ENCODE data around the gene PIMREG.
"Not testable (repeated sequence)": the region's sequence is repeated elsewhere in the genome, so short reads cannot be mapped to it uniquely, and the experiment has no call there.

PIMREG gene

GRCh38 chr17:6476810-6477179, 32.5 kb downstream of the PIMREG start:
- Histone ChIP-seq H3K4me1 (ENCODE audit: control extremely low read depth in 1 of 4, control insufficient read depth in 4 of 4, insufficient read depth in 4 of 4, low read length in 3 of 4) (no peaks in the 10 kb centered on the region), H3K27ac (ENCODE audit: insufficient read depth in 1 of 2, low read depth in 1 of 2, low read length in 2 of 2, poor library complexity in 1 of 2, severe bottlenecking in 2 of 2) (no peak overlapping the region), H3K4me3 (ENCODE audit: control insufficient read depth in 1 of 7, extremely low read depth in 1 of 7, insufficient read depth in 4 of 7, low read depth in 2 of 7, low read length in 6 of 7) (no peak overlapping the region), H3K27me3 (replicated peaks in 2 of 5; ENCODE audit: control insufficient read depth in 4 of 5, insufficient read depth in 5 of 5, low read length in 4 of 5) (peaks cover 0 to 8% (median 3%) of the 10 kb centered on the region in 5 experiments), H3K9me3 (ENCODE audit: control extremely low read depth in 1 of 5, control insufficient read depth in 4 of 5, insufficient read depth in 2 of 5, low read depth in 1 of 5, low read length in 4 of 5) (no peaks in the 10 kb centered on the region), H3K36me3 (ENCODE audit: control insufficient read depth in 4 of 4, insufficient read depth in 4 of 4, low read length in 3 of 4) (no peaks in the 10 kb centered on the region)
- DNase-seq = no peak
- ChIA-PET CTCF (interaction anchor here (1.9 kb wide), 1 partner anchor 171 kb away, joined by 11 read pairs; no protein-coding TSS in a partner anchor), POLR2A (no interaction called here)
- 98% methylated on average over 10 of the region's 10 CpGs for WGBS (ENCODE audit: insufficient coverage)

GRCh38 chr17:6477831-6478383, 33.7 kb downstream of the PIMREG start:
- Histone ChIP-seq H3K27me3 (replicated peaks in 2 of 5; ENCODE audit: control insufficient read depth in 4 of 5, insufficient read depth in 5 of 5, low read length in 4 of 5) (peaks cover 0 to 8% (median 3%) of the 10 kb centered on the region in 5 experiments), H3K9me3 (ENCODE audit: control extremely low read depth in 1 of 5, control insufficient read depth in 4 of 5, insufficient read depth in 2 of 5, low read depth in 1 of 5, low read length in 4 of 5) (no peaks in the 10 kb centered on the region), H3K4me1 (ENCODE audit: control extremely low read depth in 1 of 4, control insufficient read depth in 4 of 4, insufficient read depth in 4 of 4, low read length in 3 of 4) (no peaks in the 10 kb centered on the region), H3K4me3 (ENCODE audit: control insufficient read depth in 1 of 7, extremely low read depth in 1 of 7, insufficient read depth in 4 of 7, low read depth in 2 of 7, low read length in 6 of 7) (no peak overlapping the region), H3K27ac (ENCODE audit: insufficient read depth in 1 of 2, low read depth in 1 of 2, low read length in 2 of 2, poor library complexity in 1 of 2, severe bottlenecking in 2 of 2) (no peak overlapping the region), H3K36me3 (ENCODE audit: control insufficient read depth in 4 of 4, insufficient read depth in 4 of 4, low read length in 3 of 4) (no peaks in the 10 kb centered on the region)
- CTCF ChIA-PET = no interaction called here
- POLR2A ChIA-PET = no interaction called here
- no peak for DNase-seq
- 95% methylated on average over 11 of the region's 14 CpGs for WGBS (ENCODE audit: insufficient coverage)

- POLR2A ChIA-PET = no interaction called here
- DNase-seq = no peak
- H3K9me3 ChIP-seq (ENCODE audit: control extremely low read depth in 1 of 5, control insufficient read depth in 4 of 5, insufficient read depth in 2 of 5, low read depth in 1 of 5, low read length in 4 of 5) = no peaks in the 10 kb centered on the region
- CTCF ChIA-PET = no interaction called here
- H3K27me3 ChIP-seq (replicated peaks in 2 of 5; ENCODE audit: control insufficient read depth in 4 of 5, insufficient read depth in 5 of 5, low read length in 4 of 5) = peaks cover 0 to 8% (median 3%) of the 10 kb centered on the region in 5 experiments
- WGBS (ENCODE audit: insufficient coverage) = 95% methylated on average over 11 of the region's 11 CpGs
- H3K4me1 ChIP-seq (ENCODE audit: control extremely low read depth in 1 of 4, control insufficient read depth in 4 of 4, insufficient read depth in 4 of 4, low read length in 3 of 4) = no peaks in the 10 kb centered on the region
- no peaks in the 10 kb centered on the region for H3K36me3 ChIP-seq (ENCODE audit: control insufficient read depth in 4 of 4, insufficient read depth in 4 of 4, low read length in 3 of 4)
- H3K4me3 ChIP-seq (ENCODE audit: control insufficient read depth in 1 of 7, extremely low read depth in 1 of 7, insufficient read depth in 4 of 7, low read depth in 2 of 7, low read length in 6 of 7) = no peak overlapping the region
- H3K27ac ChIP-seq (ENCODE audit: insufficient read depth in 1 of 2, low read depth in 1 of 2, low read length in 2 of 2, poor library complexity in 1 of 2, severe bottlenecking in 2 of 2) = no peak overlapping the region
Observed at GRCh38 chr17:6478486-6478885, 34.2 kb downstream of the PIMREG start.

- 84% methylated on average over 10 of the region's 13 CpGs for WGBS (ENCODE audit: insufficient coverage)
- no peaks in the 10 kb centered on the region for H3K9me3 ChIP-seq (ENCODE audit: control extremely low read depth in 1 of 5, control insufficient read depth in 4 of 5, insufficient read depth in 2 of 5, low read depth in 1 of 5, low read length in 4 of 5)
- CTCF ChIA-PET = no interaction called here
Observed at GRCh38 chr17:6479622-6480302, 35.5 kb downstream of the PIMREG start.

GRCh38 chr17:6480303-6480675, 36.0 kb downstream of the PIMREG start:
- ChIA-PET POLR2A (no interaction called here), CTCF (interaction anchor here (0.9 kb wide), 1 partner anchor 8 kb away, joined by 3 read pairs; no protein-coding TSS in a partner anchor)
- Histone ChIP-seq H3K36me3 (ENCODE audit: control insufficient read depth in 4 of 4, insufficient read depth in 4 of 4, low read length in 3 of 4) (no peaks in the 10 kb centered on the region), H3K27ac (ENCODE audit: insufficient read depth in 1 of 2, low read depth in 1 of 2, low read length in 2 of 2, poor library complexity in 1 of 2, severe bottlenecking in 2 of 2) (no peak overlapping the region), H3K9me3 (ENCODE audit: control extremely low read depth in 1 of 5, control insufficient read depth in 4 of 5, insufficient read depth in 2 of 5, low read depth in 1 of 5, low read length in 4 of 5) (no peaks in the 10 kb centered on the region), H3K4me1 (ENCODE audit: control extremely low read depth in 1 of 4, control insufficient read depth in 4 of 4, insufficient read depth in 4 of 4, low read length in 3 of 4) (no peaks in the 10 kb centered on the region), H3K4me3 (ENCODE audit: control insufficient read depth in 1 of 7, extremely low read depth in 1 of 7, insufficient read depth in 4 of 7, low read depth in 2 of 7, low read length in 6 of 7) (no peak overlapping the region), H3K27me3 (replicated peaks in 2 of 5; ENCODE audit: control insufficient read depth in 4 of 5, insufficient read depth in 5 of 5, low read length in 4 of 5) (peaks cover 0 to 8% (median 3%) of the 10 kb centered on the region in 5 experiments)
- 61% methylated on average over 9 of the region's 9 CpGs for WGBS (ENCODE audit: insufficient coverage)
- no peak for DNase-seq

More at GRCh38 chr17:6479622-6480302, 35.5 kb downstream of the PIMREG start:
- Histone ChIP-seq H3K36me3 (ENCODE audit: control insufficient read depth in 4 of 4, insufficient read depth in 4 of 4, low read length in 3 of 4) (no peaks in the 10 kb centered on the region), H3K27ac (ENCODE audit: insufficient read depth in 1 of 2, low read depth in 1 of 2, low read length in 2 of 2, poor library complexity in 1 of 2, severe bottlenecking in 2 of 2) (no peak overlapping the region), H3K27me3 (replicated peaks in 2 of 5; ENCODE audit: control insufficient read depth in 4 of 5, insufficient read depth in 5 of 5, low read length in 4 of 5) (peaks cover 0 to 10% (median 3%) of the 10 kb centered on the region in 5 experiments), H3K4me3 (ENCODE audit: control insufficient read depth in 1 of 7, extremely low read depth in 1 of 7, insufficient read depth in 4 of 7, low read depth in 2 of 7, low read length in 6 of 7) (no peak overlapping the region), H3K4me1 (ENCODE audit: control extremely low read depth in 1 of 4, control insufficient read depth in 4 of 4, insufficient read depth in 4 of 4, low read length in 3 of 4) (no peaks in the 10 kb centered on the region)
- POLR2A ChIA-PET = no interaction called here
- DNase-seq = no peak

GRCh38 chr17:6482105-6482455, 37.8 kb downstream of the PIMREG start:
- Histone ChIP-seq H3K27ac (ENCODE audit: insufficient read depth in 1 of 2, low read depth in 1 of 2, low read length in 2 of 2, poor library complexity in 1 of 2, severe bottlenecking in 2 of 2) (no peak overlapping the region), H3K4me1 (ENCODE audit: control extremely low read depth in 1 of 4, control insufficient read depth in 4 of 4, insufficient read depth in 4 of 4, low read length in 3 of 4) (no peaks in the 10 kb centered on the region), H3K27me3 (replicated peaks in 2 of 5; ENCODE audit: control insufficient read depth in 4 of 5, insufficient read depth in 5 of 5, low read length in 4 of 5) (peaks cover 0 to 7% (median 3%) of the 10 kb centered on the region in 5 experiments), H3K4me3 (ENCODE audit: control insufficient read depth in 1 of 7, extremely low read depth in 1 of 7, insufficient read depth in 4 of 7, low read depth in 2 of 7, low read length in 6 of 7) (no peak overlapping the region), H3K9me3 (ENCODE audit: control extremely low read depth in 1 of 5, control insufficient read depth in 4 of 5, insufficient read depth in 2 of 5, low read depth in 1 of 5, low read length in 4 of 5) (no peaks in the 10 kb centered on the region), H3K36me3 (ENCODE audit: control insufficient read depth in 4 of 4, insufficient read depth in 4 of 4, low read length in 3 of 4) (no peaks in the 10 kb centered on the region)
- WGBS (ENCODE audit: insufficient coverage) = 60% methylated on average over 1 of the region's 6 CpGs
- ChIA-PET CTCF (interaction anchor here (0.7 kb wide), 1 partner anchor 10 kb away, joined by 3 read pairs; no protein-coding TSS in a partner anchor), POLR2A (no interaction called here)
- no peak for DNase-seq

- H3K4me3 ChIP-seq (ENCODE audit: control insufficient read depth in 1 of 7, extremely low read depth in 1 of 7, insufficient read depth in 4 of 7, low read depth in 2 of 7, low read length in 6 of 7); POLR2A ChIA-PET; DNase-seq; H3K27ac ChIP-seq (ENCODE audit: insufficient read depth in 1 of 2, low read depth in 1 of 2, low read length in 2 of 2, poor library complexity in 1 of 2, severe bottlenecking in 2 of 2); H3K9me3 ChIP-seq (ENCODE audit: control extremely low read depth in 1 of 5, control insufficient read depth in 4 of 5, insufficient read depth in 2 of 5, low read depth in 1 of 5, low read length in 4 of 5); H3K36me3 ChIP-seq (ENCODE audit: control insufficient read depth in 4 of 4, insufficient read depth in 4 of 4, low read length in 3 of 4); H3K4me1 ChIP-seq (ENCODE audit: control extremely low read depth in 1 of 4, control insufficient read depth in 4 of 4, insufficient read depth in 4 of 4, low read length in 3 of 4); H3K27me3 ChIP-seq (replicated peaks in 2 of 5; ENCODE audit: control insufficient read depth in 4 of 5, insufficient read depth in 5 of 5, low read length in 4 of 5): not testable (repeated sequence)
- WGBS (ENCODE audit: insufficient coverage) = 93% methylated on average over 5 of the region's 10 CpGs
- CTCF ChIA-PET = interaction anchor here (1.2 kb wide), 1 partner anchor 11 kb away, joined by 4 read pairs; no protein-coding TSS in a partner anchor
Observed at GRCh38 chr17:6482796-6483195, 38.5 kb downstream of the PIMREG start.
